WTC11 (cell line): Measurements from ENCODE around the gene HERC2.
"Not testable (repeated sequence)": the region's sequence is repeated elsewhere in the genome, so short reads cannot be mapped to it uniquely, and the experiment has no call there.

ENCODE experiments used
- CTCF ChIP-seq: fragments of 200-600 bp; IDR thresholded peaks from 2 replicates; pipeline ENCODE4 v1.8.0; 2022; ENCODE audit warnings: antibody characterized with exemption
- ETV6 ChIP-seq: sonication (generic); formaldehyde crosslinking; IDR thresholded peaks from 2 replicates; pipeline ENCODE4 v1.8.1; 2022; ENCODE audit warnings: mild to moderate bottlenecking, missing genetic modification reagents
- SP1 ChIP-seq: sonication (generic); formaldehyde crosslinking; conservative IDR thresholded peaks from 2 replicates; pipeline ENCODE4 v1.8.1; 2022; ENCODE audit warnings: missing genetic modification reagents
- TF ChIP-seq, protein P1 (sequence below): sonication (generic); formaldehyde crosslinking; IDR thresholded peaks from 2 replicates; pipeline ENCODE4 v1.8.1; 2022; ENCODE audit warnings: low read depth, missing genetic modification reagents, borderline replicate concordance
- TF ChIP-seq, protein P2 (sequence below): sonication (generic); formaldehyde crosslinking; IDR thresholded peaks from 2 replicates; pipeline ENCODE4 v1.8.0; 2022; ENCODE audit warnings: mild to moderate bottlenecking, missing genetic modification reagents
- TF ChIP-seq, protein P3 (sequence below): sonication (generic); formaldehyde crosslinking; IDR thresholded peaks from 2 replicates; pipeline ENCODE4 v1.8.0; 2023; ENCODE audit warnings: missing genetic modification reagents, mild to moderate bottlenecking, borderline replicate concordance
- TF ChIP-seq, protein P4 (sequence below): sonication (generic); formaldehyde crosslinking; IDR thresholded peaks from 2 replicates; pipeline ENCODE4 v1.8.1; 2022; ENCODE audit warnings: missing genetic modification reagents, borderline replicate concordance

GRCh38 chr15:28121577-28121976 lies 200.4 kb downstream of the HERC2 start:
- not testable (repeated sequence) for TF ChIP-seq SP1 (CRISPR knock-in tag); CTCF; ETV6 (CRISPR knock-in tag)
- TF ChIP-seq, protein P1, sequence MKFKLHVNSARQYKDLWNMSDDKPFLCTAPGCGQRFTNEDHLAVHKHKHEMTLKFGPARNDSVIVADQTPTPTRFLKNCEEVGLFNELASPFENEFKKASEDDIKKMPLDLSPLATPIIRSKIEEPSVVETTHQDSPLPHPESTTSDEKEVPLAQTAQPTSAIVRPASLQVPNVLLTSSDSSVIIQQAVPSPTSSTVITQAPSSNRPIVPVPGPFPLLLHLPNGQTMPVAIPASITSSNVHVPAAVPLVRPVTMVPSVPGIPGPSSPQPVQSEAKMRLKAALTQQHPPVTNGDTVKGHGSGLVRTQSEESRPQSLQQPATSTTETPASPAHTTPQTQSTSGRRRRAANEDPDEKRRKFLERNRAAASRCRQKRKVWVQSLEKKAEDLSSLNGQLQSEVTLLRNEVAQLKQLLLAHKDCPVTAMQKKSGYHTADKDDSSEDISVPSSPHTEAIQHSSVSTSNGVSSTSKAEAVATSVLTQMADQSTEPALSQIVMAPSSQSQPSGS (CRISPR knock-in tag), result not testable (repeated sequence)
- TF ChIP-seq, protein P2, sequence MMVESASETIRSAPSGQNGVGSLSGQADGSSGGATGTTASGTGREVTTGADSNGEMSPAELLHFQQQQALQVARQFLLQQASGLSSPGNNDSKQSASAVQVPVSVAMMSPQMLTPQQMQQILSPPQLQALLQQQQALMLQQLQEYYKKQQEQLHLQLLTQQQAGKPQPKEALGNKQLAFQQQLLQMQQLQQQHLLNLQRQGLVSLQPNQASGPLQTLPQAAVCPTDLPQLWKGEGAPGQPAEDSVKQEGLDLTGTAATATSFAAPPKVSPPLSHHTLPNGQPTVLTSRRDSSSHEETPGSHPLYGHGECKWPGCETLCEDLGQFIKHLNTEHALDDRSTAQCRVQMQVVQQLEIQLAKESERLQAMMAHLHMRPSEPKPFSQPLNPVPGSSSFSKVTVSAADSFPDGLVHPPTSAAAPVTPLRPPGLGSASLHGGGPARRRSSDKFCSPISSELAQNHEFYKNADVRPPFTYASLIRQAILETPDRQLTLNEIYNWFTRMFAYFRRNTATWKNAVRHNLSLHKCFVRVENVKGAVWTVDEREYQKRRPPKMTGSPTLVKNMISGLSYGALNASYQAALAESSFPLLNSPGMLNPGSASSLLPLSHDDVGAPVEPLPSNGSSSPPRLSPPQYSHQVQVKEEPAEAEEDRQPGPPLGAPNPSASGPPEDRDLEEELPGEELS (CRISPR knock-in tag), result not testable (repeated sequence)
- TF ChIP-seq, protein P3, sequence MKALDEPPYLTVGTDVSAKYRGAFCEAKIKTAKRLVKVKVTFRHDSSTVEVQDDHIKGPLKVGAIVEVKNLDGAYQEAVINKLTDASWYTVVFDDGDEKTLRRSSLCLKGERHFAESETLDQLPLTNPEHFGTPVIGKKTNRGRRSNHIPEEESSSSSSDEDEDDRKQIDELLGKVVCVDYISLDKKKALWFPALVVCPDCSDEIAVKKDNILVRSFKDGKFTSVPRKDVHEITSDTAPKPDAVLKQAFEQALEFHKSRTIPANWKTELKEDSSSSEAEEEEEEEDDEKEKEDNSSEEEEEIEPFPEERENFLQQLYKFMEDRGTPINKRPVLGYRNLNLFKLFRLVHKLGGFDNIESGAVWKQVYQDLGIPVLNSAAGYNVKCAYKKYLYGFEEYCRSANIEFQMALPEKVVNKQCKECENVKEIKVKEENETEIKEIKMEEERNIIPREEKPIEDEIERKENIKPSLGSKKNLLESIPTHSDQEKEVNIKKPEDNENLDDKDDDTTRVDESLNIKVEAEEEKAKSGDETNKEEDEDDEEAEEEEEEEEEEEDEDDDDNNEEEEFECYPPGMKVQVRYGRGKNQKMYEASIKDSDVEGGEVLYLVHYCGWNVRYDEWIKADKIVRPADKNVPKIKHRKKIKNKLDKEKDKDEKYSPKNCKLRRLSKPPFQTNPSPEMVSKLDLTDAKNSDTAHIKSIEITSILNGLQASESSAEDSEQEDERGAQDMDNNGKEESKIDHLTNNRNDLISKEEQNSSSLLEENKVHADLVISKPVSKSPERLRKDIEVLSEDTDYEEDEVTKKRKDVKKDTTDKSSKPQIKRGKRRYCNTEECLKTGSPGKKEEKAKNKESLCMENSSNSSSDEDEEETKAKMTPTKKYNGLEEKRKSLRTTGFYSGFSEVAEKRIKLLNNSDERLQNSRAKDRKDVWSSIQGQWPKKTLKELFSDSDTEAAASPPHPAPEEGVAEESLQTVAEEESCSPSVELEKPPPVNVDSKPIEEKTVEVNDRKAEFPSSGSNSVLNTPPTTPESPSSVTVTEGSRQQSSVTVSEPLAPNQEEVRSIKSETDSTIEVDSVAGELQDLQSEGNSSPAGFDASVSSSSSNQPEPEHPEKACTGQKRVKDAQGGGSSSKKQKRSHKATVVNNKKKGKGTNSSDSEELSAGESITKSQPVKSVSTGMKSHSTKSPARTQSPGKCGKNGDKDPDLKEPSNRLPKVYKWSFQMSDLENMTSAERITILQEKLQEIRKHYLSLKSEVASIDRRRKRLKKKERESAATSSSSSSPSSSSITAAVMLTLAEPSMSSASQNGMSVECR (CRISPR knock-in tag), result not testable (repeated sequence)
- TF ChIP-seq, protein P4, sequence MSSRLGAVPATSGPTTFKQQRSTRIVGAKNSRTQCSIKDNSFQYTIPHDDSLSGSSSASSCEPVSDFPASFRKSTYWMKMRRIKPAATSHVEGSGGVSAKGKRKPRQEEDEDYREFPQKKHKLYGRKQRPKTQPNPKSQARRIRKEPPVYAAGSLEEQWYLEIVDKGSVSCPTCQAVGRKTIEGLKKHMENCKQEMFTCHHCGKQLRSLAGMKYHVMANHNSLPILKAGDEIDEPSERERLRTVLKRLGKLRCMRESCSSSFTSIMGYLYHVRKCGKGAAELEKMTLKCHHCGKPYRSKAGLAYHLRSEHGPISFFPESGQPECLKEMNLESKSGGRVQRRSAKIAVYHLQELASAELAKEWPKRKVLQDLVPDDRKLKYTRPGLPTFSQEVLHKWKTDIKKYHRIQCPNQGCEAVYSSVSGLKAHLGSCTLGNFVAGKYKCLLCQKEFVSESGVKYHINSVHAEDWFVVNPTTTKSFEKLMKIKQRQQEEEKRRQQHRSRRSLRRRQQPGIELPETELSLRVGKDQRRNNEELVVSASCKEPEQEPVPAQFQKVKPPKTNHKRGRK, result not testable (repeated sequence)
